Duodenal mucosa (tissue), 2 donors: Measurements from ENCODE around the gene GOLGA8G.
"Not testable (repeated sequence)": the region's sequence is repeated elsewhere in the genome, so short reads cannot be mapped to it uniquely, and the experiment has no call there.

Experiments
- H3K27ac ChIP-seq: one replicate; pipeline ENCODE4 v1.7.0; 2013; ENCODE audit warnings: low read depth, low read length
- H3K27me3 ChIP-seq, 2 donors: one replicate each; pipeline ENCODE4 v1.7.0; 2013; ENCODE audit warnings: low read length in 2 of 2, control low read depth in 1 of 2; ENCODE audit not compliant: insufficient read depth in 2 of 2, control insufficient read depth in 1 of 2
- H3K36me3 ChIP-seq, 2 donors: one replicate each; pipeline ENCODE4 v1.7.0; 2013; ENCODE audit warnings: low read length in 2 of 2, control low read depth in 1 of 2; ENCODE audit not compliant: insufficient read depth in 2 of 2, control insufficient read depth in 1 of 2
- H3K4me1 ChIP-seq, 2 donors: one replicate each; pipeline ENCODE4 v1.7.0; 2013; ENCODE audit warnings: low read length in 2 of 2, control low read depth in 1 of 2; ENCODE audit not compliant: insufficient read depth in 2 of 2, control insufficient read depth in 1 of 2
- H3K4me3 ChIP-seq, 2 donors: one replicate each; pipeline ENCODE4 v1.7.0; 2013; ENCODE audit warnings: low read length in 2 of 2, low read depth in 1 of 2
- H3K9ac ChIP-seq, 2 donors: one replicate each; pipeline ENCODE4 v1.7.0; 2013; ENCODE audit warnings: low read length in 2 of 2, low read depth in 1 of 2
- H3K9me3 ChIP-seq, 2 donors: one replicate each; pipeline ENCODE4 v1.7.0; 2013; ENCODE audit warnings: low read length in 2 of 2, control low read depth in 1 of 2; ENCODE audit not compliant: control insufficient read depth in 1 of 2

Gene GOLGA8G

GRCh38 chr15:28532954-28533353, at the start of gene GOLGA8G:
Gene GOLGA8G (minus strand): TSS chr15:28532971. CDS start chr15:28532909, 62 bp downstream.
- H3K27me3 ChIP-seq, H3K9me3 ChIP-seq, H3K4me1 ChIP-seq, H3K9ac ChIP-seq, H3K4me3 ChIP-seq, H3K36me3 ChIP-seq, H3K27ac ChIP-seq: not testable (repeated sequence)

DNA sequence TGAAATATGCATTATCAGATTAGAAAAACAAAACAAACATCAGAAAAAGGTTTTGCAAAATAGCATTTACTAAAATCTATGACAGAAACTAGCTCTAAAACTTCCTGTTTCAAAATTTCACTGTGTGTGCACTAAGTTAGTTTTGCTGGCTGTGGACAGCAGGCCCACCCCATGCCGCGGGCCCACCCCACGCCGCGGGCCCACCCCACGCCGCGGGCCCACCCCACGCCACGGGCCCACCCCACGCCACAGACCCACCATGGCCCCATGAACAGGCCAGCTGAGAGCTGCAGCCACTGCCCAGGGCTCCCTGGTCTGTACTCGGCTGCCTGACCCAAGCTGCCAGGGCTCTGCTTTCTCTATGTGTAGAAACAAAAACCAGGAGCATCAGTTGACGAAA, 40.6 kb upstream of the GOLGA8G start:
- not testable (repeated sequence) for H3K4me1 ChIP-seq, H3K4me3 ChIP-seq, H3K36me3 ChIP-seq, H3K9ac ChIP-seq, H3K27me3 ChIP-seq, H3K9me3 ChIP-seq, H3K27ac ChIP-seq

DNA sequence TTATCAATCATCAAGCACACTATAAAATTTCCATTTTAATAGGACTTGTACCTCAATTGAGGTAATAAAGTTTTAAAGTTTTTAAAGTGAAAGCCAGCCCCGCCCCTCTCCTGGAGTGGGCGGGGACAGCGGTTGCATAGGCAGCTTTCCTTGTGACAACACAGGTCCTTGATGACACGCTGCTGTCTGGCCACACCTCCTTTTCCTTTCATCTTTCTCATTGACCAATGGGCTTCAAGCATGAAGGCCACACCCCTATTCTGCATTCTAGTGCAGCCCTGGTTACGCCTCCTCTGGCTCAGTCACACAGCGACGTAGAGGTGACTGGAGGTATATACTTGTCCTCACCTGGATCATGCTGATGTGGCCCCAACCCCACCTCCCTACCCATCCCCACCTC, 20.5 kb upstream of the GOLGA8G start, which contains the start of gene GOLGA6L25:
Gene GOLGA6L25 (plus strand): TSS at position 301 of the 400 bp plus-strand sequence. CDS start 61 bp downstream, at position 362.
- H3K4me1 ChIP-seq, H3K27me3 ChIP-seq, H3K9me3 ChIP-seq, H3K27ac ChIP-seq, H3K9ac ChIP-seq, H3K4me3 ChIP-seq, H3K36me3 ChIP-seq: not testable (repeated sequence)

DNA sequence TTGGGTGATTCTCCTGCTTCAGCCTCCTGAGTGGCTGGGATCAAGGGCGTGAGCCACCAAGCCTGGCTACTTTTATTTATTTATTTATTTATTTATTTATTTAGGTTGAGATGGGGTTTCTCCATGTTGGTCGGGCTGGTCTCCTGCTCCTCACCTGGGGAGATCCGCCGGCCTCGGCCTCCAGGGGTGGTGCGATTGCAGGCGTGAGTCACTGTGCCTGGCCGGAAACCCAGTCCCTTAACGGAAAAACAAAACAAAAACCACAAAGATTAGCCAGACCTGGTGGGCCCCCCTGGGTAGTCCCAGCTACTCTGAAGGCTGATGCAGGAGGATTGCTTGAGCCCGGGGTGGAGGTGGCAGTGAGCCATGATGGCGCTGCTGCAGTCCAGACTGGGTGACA, 17.6 kb downstream of the GOLGA8G start:
- H3K4me3 ChIP-seq, H3K27ac ChIP-seq, H3K9me3 ChIP-seq, H3K36me3 ChIP-seq, H3K9ac ChIP-seq, H3K4me1 ChIP-seq, H3K27me3 ChIP-seq: not testable (repeated sequence)

DNA sequence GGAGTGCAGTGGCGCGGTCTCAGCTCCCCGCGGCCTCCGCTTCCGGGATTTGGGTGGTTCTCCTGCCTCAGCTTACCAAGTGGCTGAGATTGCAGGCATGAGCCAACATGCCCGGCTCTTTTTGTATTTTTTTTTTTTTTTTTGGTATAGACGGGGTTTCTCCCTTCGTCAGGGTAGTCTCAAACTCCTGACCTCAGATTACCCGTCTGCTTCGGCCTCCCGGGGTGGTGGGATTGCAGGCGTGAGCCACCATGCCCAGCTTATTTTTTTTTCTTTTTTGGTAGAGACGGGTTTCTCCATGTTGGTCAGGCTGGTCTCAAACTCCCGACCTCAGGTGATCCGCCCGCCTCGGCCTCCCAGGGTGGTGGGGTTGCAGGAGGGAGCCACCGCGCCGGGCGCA, 18.6 kb downstream of the GOLGA8G start:
- H3K9ac ChIP-seq, H3K4me1 ChIP-seq, H3K4me3 ChIP-seq, H3K27ac ChIP-seq, H3K27me3 ChIP-seq, H3K9me3 ChIP-seq, H3K36me3 ChIP-seq: not testable (repeated sequence)

DNA sequence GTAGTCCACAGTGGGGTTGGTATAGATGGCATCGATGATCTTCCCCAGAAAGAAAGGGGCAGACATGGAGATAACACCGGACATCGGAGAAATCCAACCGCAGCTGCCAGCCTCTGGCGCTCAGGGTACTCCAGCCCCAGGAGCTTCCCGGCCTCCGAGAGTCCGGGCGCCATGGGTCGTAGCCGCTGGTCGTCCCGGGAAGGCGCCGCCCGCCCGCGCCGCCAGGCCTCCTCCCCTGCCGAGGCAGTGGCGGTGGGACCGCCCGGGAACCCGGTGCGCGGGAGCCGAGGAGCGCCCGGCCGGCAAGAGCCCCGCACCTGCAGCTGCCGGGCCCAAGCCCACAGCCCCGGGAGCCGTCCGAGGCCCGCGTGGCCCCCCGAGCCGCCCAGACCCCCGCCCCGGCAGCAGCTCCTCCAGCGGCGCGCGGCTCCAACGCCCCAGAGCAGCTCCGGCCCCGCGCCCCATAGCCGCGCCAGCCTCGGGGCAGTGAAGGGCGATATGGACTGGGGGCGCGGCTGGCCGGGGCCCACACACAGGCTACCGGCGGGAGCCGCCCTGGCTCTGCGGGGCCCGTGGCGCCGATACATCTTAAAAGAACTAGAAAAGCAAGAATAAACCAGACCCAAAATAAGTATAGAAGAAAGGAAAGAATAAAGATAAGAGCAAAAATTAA, 24.4 kb downstream of the GOLGA8G start:
- not testable (repeated sequence) for H3K9ac ChIP-seq, H3K9me3 ChIP-seq, H3K27me3 ChIP-seq, H3K36me3 ChIP-seq, H3K4me1 ChIP-seq, H3K4me3 ChIP-seq, H3K27ac ChIP-seq

DNA sequence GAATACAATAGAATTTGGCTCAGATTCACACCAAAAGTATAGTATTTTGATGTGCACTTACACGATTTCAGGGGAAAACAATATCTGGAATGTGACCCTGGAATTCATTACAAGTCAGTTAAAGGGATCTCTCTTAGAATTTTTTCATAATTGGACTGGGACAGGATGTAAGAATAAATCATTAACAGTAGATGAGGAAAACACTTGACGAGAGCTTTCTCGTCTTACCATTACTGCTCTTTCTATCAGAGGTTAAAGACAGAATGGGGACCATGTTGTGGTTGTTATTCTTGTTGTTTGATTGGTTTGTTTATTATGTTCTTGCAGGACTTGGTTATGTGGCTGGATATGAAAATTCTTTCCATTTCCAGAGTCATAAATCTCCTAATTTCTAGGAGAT, 51.4 kb downstream of the GOLGA8G start:
- not testable (repeated sequence) for H3K9me3 ChIP-seq, H3K27ac ChIP-seq, H3K9ac ChIP-seq, H3K4me3 ChIP-seq, H3K36me3 ChIP-seq, H3K27me3 ChIP-seq, H3K4me1 ChIP-seq
